Dendritic cell treated with granulocyte-macrophage colony-stimulating factor and Interleukin-4, amounts not matched to agents 40 ng/mL and 50 ng/mL, for 4 days (primary cell): ENCODE data around the gene SYCN.

ENCODE experiments used
- H3K27ac Mint-ChIP-seq: one replicate; pipeline ENCODE4 v1.8.0; 2022; ENCODE audit warnings: mild to moderate bottlenecking, mixed read lengths
- H3K27me3 Mint-ChIP-seq: one replicate; pipeline ENCODE4 v1.8.0; 2022; ENCODE audit warnings: mild to moderate bottlenecking, mixed read lengths
- H3K36me3 Mint-ChIP-seq: one replicate; pipeline ENCODE4 v1.8.0; 2022; ENCODE audit warnings: low read depth, mixed read lengths
- H3K4me1 Mint-ChIP-seq: one replicate; pipeline ENCODE4 v1.8.0; 2022; ENCODE audit warnings: low read depth, mixed read lengths
- H3K4me3 Mint-ChIP-seq: one replicate; pipeline ENCODE4 v1.8.0; 2022; ENCODE audit warnings: mild to moderate bottlenecking, moderate library complexity, mixed read lengths
- H3K9me3 Mint-ChIP-seq: one replicate; pipeline ENCODE4 v1.8.0; 2022; ENCODE audit warnings: mixed read lengths
- intact Hi-C: fragments of 100-400 bp; cut with micrococcal nuclease; formaldehyde crosslinking; loops from one replicate; pipeline ENCODE4 v1.15.0; 2022

The SYCN gene

DNA sequence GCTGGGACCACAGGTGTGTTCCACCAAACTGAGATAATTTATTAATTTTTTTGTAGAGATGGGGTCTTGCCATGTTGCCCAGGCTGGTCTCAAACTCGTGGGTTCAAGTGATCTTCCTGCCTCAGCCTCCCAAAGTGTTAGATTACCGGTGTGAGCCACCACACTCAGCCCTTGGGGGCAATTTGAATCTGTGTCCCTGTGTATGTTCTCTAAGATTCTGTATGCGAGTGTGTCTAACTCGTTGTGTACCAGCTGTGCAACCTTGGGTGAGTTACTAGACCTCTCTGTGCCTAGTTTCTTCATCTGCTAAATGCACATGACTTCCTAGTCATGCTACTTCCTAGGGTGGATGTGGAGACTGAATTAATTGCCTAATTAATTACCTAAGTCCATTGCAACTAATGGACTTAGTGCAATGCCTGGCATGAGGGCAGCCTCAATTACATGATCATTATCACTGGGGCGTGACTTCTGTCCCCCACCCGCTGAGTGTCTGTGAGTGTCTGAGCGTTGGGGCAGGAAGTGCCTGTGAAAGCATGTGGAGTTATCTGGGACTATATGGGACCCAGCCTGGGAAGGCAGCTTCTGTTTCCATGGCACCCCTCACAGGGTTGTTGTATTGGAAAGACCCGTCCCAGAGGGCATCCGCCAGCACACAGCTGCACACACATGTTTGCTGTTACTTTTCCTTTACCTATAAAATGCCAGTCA, 9.1 kb downstream of the SYCN start:
- Mint-ChIP-seq H3K4me1 (peaks cover 5% of the 10 kb centered on the region), H3K27ac (no peak overlapping the region), H3K27me3 (peaks cover 58% of the 10 kb centered on the region), H3K4me3 (no peak overlapping the region), H3K36me3 (no peaks in the 10 kb centered on the region), H3K9me3 (no peaks in the 10 kb centered on the region)
- intact Hi-C loops = no loop called here

DNA sequence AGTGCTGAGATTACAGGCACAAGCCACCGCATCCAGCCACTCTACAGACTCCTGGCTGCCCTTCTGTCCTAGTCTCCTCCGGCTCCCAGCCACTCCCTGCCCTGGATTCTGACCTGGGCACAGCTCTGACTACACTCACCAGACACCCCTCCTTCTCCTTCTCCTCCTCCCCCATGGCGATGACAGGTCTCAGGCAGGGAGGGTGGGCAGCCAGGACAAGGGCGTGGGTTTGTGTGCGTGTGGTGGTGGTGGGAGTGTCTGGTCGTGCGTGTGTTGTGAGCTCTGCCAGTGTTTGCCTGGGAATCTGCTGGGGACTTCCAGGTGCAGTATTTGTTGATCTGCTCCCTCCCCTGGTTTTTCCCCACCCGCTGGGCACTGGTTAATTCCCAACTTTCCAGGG, 10.3 kb downstream of the SYCN start:
- Mint-ChIP-seq H3K36me3 (no peaks in the 10 kb centered on the region), H3K4me3 (no peak overlapping the region), H3K27me3 (peaks cover 52% of the 10 kb centered on the region), H3K9me3 (no peaks in the 10 kb centered on the region), H3K27ac (no peak overlapping the region), H3K4me1 (peaks cover 5% of the 10 kb centered on the region)
- intact Hi-C loops = no loop called here

DNA sequence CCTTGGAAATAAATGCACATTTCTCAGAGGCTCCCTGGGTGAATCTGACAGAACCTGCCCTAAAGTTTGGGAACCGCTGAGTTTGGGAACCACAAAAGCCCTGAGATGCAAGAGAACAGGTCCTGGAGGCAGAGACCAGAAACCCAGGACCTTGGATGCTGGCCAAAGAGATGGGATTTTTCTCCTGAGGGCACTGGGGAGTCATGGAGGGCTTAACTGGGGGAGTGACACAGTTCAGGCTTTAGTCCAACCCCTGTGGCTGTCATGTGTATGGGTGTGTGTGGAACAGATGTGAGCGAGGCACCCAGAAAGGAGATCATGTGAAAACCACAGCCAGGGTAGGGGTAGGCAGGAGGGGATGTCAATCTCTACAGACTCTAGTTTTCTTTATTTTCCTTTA, 11.2 kb downstream of the SYCN start:
- H3K36me3 Mint-ChIP-seq = no peaks in the 10 kb centered on the region
- intact Hi-C loops = no loop called here
- no peak overlapping the region for H3K27ac Mint-ChIP-seq
- peaks cover 46% of the 10 kb centered on the region for H3K27me3 Mint-ChIP-seq
- H3K9me3 Mint-ChIP-seq = no peaks in the 10 kb centered on the region
- peaks cover 5% of the 10 kb centered on the region for H3K4me1 Mint-ChIP-seq
- no peak overlapping the region for H3K4me3 Mint-ChIP-seq

DNA sequence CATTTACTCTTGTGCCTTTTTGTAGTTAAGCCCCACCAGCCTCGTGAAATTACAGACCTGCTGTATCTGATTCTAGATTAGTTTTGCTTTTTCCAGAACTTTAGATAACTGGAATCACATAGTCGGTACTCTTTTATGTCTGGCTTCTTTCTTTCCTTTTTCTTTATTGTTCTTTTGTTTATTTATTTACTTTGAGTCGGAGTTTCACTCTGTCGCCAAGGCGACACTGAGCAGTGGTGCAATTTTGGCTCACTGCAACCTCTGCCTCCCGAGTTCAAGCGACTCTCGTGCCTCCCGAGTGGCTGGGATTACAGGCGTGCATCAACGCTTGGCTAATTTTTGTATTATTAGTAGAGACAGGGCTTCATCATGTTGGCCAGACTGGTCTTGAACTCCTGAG, 13.3 kb downstream of the SYCN start:
- Mint-ChIP-seq H3K9me3 (no peaks in the 10 kb centered on the region), H3K27ac (no peak overlapping the region), H3K27me3 (peaks cover 28% of the 10 kb centered on the region), H3K4me3 (no peak overlapping the region), H3K36me3 (no peaks in the 10 kb centered on the region), H3K4me1 (peaks cover 6% of the 10 kb centered on the region)
- intact Hi-C loops = no loop called here

DNA sequence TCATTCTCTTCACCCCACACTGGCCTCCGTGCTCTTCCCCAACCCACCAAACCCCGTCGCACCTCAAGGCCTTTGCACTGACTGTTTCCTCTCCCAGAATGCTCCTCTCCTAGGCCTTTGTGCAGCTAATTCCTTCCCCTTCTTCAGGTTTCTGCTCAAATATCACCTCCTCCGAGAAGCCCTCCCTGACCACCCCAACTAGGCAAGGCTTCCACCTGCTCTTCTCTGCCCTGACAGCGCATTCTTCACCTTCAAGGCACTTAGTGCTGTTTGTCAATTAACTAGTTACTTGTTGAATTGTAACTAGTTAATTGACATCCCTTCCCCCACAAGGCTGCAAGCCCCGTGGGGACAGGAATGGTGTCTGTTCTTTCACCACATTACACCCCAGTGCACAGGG, 15.1 kb downstream of the SYCN start:
- Mint-ChIP-seq H3K4me1 (peaks cover 6% of the 10 kb centered on the region), H3K36me3 (no peaks in the 10 kb centered on the region), H3K9me3 (no peaks in the 10 kb centered on the region), H3K27ac (no peak overlapping the region), H3K27me3 (peaks cover 14% of the 10 kb centered on the region), H3K4me3 (no peak overlapping the region)
- intact Hi-C loops = no loop called here

DNA sequence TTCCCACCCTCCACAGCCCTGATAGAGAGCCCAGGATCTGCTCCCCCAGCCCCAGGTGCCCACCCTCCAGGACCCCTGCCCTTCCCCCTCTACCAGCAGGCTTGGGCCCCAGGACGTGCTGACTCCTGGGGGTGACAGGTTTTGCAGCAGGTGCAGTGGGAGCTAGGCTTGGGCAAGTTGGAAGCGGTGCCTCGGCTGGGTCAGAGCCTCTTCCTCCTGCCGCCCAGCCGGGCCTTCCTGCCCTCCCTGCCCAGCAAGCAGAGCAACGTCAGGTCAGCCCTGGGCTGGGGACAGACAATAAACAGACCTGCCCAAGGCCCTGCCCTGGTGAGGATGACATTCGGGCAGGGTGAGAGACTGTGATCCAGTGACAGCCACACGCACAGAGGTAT, 16.5 kb downstream of the SYCN start:
- Mint-ChIP-seq H3K27me3 (peaks cover 7% of the 10 kb centered on the region), H3K9me3 (no peaks in the 10 kb centered on the region), H3K27ac (no peak overlapping the region), H3K4me1 (peaks cover 6% of the 10 kb centered on the region), H3K4me3 (no peak overlapping the region), H3K36me3 (no peaks in the 10 kb centered on the region)
- intact Hi-C loops = loop anchor here (1.0 kb wide), 1 partner anchor 65 kb away; no protein-coding TSS in a partner anchor

DNA sequence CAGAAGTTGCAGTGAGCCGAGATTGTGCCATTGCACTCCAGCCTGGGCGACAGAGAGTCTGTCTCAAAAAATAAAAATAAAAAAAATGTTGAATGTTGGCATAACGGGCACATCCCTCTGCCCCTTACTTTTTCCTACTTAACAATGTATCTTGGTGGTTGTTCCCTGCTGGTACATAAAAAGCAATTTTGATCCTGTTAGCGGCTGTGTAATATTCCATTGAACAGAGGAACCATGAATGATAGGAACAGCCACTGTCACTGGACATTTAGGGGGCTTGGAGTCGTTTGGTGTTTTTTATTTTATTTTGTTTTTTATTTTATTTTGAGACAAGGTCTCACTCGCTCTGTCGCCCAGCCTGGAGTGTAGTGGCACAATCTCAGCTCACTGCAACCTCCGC, 17.7 kb downstream of the SYCN start:
- no peak overlapping the region for H3K27ac Mint-ChIP-seq
- intact Hi-C loops = no loop called here
- no peak overlapping the region for H3K4me3 Mint-ChIP-seq
- H3K36me3 Mint-ChIP-seq = no peaks in the 10 kb centered on the region
- H3K9me3 Mint-ChIP-seq = no peaks in the 10 kb centered on the region
- peaks cover 6% of the 10 kb centered on the region for H3K4me1 Mint-ChIP-seq
- H3K27me3 Mint-ChIP-seq = peaks cover 7% of the 10 kb centered on the region

DNA sequence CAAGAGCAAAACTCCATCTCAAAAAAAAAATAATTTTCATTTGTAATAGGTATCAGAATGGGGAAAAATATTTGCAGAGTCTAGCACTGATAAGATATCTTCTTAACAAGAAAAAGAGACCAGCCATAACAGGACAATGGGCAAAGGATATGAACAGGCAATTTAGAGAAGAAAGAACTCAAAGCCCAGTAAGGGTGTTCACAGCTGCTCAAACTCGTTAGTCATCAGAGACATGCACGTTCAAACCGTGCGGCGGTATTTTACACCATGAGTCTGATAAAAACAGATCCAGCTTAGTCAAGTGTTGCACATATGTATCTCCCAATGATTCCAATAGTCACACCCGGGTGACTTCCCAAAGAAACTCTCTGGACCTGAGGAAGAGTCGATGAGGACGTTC, 21.0 kb downstream of the SYCN start:
- Mint-ChIP-seq H3K9me3 (no peaks in the 10 kb centered on the region), H3K36me3 (peaks cover 30% of the 10 kb centered on the region), H3K27me3 (no peaks in the 10 kb centered on the region), H3K4me3 (no peak overlapping the region), H3K27ac (no peak overlapping the region), H3K4me1 (peaks cover 6% of the 10 kb centered on the region)
- intact Hi-C loops = no loop called here

DNA sequence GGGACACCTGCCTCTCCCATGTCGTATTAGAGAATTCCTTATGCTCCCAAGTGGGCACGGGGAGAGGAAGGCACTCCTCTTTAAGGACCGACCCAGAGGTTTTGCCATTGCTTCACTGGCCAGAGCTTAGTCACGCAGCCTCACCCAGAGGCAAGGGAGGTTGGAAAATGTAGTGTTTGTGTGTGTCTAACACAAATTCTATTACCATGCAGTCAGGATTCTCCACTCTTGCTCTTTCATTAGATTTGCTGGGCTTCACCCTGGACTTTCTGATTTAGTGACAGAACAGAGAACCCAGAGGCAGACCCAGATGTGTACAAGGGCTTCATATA, 21.9 kb downstream of the SYCN start:
- intact Hi-C loops = no loop called here
- Mint-ChIP-seq H3K27me3 (no peaks in the 10 kb centered on the region), H3K4me1 (peaks cover 2% of the 10 kb centered on the region), H3K4me3 (no peak overlapping the region), H3K36me3 (peaks cover 40% of the 10 kb centered on the region), H3K27ac (no peak overlapping the region), H3K9me3 (no peaks in the 10 kb centered on the region)

DNA sequence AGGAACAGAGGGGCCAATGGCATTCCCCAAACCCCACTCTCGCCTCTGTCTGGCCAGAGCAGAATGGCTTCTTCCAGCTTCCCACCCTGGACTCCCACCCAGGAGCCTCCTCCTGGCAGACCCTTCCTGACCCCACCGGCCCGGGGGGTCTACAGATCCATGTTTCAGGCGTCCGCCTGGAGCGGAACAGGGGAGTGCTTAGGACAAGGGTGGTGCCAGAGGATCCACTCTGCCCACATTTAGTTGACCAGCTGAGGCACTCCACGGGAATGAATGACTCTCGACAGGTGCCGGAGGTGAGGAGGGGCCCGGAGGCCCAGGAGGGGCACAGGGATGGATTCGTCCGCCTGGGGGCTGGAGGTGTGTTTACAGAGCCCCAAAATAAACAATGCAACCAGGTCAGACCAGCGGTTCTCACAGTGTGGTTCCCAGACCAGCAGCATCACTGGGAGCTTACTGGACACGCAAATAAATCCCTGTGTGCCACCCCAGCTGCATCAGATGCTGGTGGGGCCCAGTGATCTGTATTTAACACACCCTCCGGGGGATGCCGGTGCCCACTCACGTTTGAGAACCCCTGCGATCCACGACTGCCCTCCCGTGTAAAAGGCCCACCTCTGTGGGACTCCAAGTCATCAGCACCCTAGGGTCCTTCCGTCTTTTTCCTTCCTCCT, 22.4 kb downstream of the SYCN start:
- H3K27ac Mint-ChIP-seq = no peak overlapping the region
- intact Hi-C loops = no loop called here

DNA sequence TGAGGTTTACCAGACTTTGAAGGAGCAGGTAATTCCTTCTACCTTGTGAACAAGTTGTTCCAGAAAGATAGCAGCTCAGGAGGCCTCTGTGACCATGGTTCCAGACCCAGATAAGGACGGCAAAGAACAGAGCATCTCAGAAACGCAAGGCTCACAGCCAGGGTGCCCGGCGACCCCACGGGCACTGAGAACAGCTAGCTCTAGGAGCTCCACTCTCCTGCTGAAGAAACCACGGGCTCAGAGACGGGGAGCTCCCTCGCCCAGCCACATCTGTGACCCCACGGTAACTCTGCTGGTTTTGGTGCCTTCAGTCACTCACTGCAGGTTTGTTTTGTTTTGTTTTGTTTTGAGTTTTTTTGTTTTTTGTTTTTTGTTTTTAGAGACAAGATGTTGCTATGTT, 23.3 kb downstream of the SYCN start:
- Mint-ChIP-seq H3K27me3 (no peaks in the 10 kb centered on the region), H3K4me1 (no peaks in the 10 kb centered on the region), H3K27ac (no peak overlapping the region), H3K36me3 (peaks cover 54% of the 10 kb centered on the region), H3K9me3 (no peaks in the 10 kb centered on the region), H3K4me3 (no peak overlapping the region)
- intact Hi-C loops = no loop called here

More for the DNA sequence above, 22.4 kb downstream of the SYCN start:
- Mint-ChIP-seq H3K9me3 (no peaks in the 10 kb centered on the region), H3K27me3 (no peaks in the 10 kb centered on the region), H3K4me1 (no peaks in the 10 kb centered on the region), H3K36me3 (peaks cover 45% of the 10 kb centered on the region), H3K4me3 (no peak overlapping the region)

DNA sequence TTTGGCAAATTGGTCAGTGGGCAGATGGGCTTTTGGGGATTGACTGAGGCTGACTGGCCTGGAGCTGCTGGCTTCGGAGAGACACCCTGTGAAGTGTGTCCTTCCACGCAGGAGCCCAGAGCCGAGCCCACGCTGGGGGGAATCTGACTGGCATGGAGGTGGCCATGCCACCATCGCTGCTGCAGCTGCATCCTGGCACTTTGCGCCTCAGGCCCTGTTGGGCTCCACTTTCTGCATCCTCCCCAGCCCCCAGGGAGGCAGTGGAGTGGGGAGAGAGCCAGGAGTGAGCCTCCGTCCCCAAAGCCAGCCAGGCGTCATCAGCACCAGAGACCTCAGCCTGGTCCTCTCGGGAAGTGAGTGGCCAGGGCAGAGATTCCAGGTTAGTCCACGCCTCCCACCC, 24.3 kb downstream of the SYCN start:
- H3K9me3 Mint-ChIP-seq = no peaks in the 10 kb centered on the region
- H3K36me3 Mint-ChIP-seq = peaks cover 64% of the 10 kb centered on the region
- no peak overlapping the region for H3K4me3 Mint-ChIP-seq
- H3K4me1 Mint-ChIP-seq = no peaks in the 10 kb centered on the region
- no peaks in the 10 kb centered on the region for H3K27me3 Mint-ChIP-seq
- intact Hi-C loops = no loop called here
- no peak overlapping the region for H3K27ac Mint-ChIP-seq

DNA sequence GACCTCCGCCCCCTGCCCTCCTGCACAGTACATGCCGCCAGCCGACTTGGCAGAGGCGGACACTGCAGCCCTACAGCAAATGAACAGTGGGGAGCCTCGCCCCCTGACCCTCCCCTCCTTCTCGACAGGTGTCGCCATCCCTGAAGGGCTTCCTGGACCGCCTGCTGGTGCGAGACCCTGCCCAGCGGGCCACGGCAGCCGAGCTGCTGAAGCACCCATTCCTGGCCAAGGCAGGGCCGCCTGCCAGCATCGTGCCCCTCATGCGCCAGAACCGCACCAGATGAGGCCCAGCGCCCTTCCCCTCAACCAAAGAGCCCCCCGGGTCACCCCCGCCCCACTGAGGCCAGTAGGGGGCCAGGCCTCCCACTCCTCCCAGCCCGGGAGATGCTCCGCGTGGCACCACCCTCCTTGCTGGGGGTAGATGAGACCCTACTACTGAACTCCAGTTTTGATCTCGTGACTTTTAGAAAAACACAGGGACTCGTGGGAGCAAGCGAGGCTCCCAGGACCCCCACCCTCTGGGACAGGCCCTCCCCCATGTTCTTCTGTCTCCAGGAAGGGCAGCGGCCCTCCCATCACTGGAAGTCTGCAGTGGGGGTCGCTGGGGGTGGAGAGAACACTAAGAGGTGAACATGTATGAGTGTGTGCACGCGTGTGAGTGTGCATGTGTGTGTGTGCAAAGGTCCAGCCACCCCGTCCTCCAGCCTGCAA, 25.6 kb downstream of the SYCN start:
- no peak overlapping the region for H3K27ac Mint-ChIP-seq

DNA sequence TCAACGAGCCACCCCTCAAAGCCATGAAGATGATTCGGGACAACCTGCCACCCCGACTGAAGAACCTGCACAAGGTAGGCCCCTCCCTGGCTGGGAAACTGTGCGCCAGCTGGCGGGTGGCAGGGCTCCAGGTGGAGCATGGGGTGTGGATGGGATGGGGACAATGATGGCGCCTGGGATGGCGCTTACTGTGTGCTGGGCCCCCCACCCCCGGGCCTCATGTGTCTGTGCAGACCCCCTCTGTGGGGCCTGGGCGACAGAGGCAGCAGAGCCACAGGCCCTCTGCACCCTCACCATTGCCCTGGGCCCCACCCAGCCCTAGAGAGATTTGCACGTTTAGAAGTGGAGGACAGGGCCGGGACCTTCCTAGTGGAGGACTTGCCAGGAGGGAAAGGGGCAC, 26.3 kb downstream of the SYCN start:
- Mint-ChIP-seq H3K9me3 (no peaks in the 10 kb centered on the region), H3K4me1 (no peaks in the 10 kb centered on the region), H3K4me3 (no peak overlapping the region), H3K27me3 (no peaks in the 10 kb centered on the region), H3K36me3 (peaks cover 84% of the 10 kb centered on the region), H3K27ac (no peak overlapping the region)
- intact Hi-C loops = no loop called here

More for the DNA sequence above, 25.6 kb downstream of the SYCN start:
- no peak overlapping the region for H3K4me3 Mint-ChIP-seq
- H3K36me3 Mint-ChIP-seq = peaks cover 77% of the 10 kb centered on the region
- H3K27me3 Mint-ChIP-seq = no peaks in the 10 kb centered on the region
- no peaks in the 10 kb centered on the region for H3K4me1 Mint-ChIP-seq
- intact Hi-C loops = no loop called here
- no peaks in the 10 kb centered on the region for H3K9me3 Mint-ChIP-seq
